GM19193 (cell line): ENCODE data around the gene KERA.

ENCODE experiments used
- POLR2A ChIP-seq: IDR thresholded peaks from 4 replicates; pipeline ENCODE4 v1.6.1; 2011; ENCODE audit not compliant: insufficient read depth, insufficient read length; ENCODE audit errors: extremely low read depth

The KERA gene

DNA sequence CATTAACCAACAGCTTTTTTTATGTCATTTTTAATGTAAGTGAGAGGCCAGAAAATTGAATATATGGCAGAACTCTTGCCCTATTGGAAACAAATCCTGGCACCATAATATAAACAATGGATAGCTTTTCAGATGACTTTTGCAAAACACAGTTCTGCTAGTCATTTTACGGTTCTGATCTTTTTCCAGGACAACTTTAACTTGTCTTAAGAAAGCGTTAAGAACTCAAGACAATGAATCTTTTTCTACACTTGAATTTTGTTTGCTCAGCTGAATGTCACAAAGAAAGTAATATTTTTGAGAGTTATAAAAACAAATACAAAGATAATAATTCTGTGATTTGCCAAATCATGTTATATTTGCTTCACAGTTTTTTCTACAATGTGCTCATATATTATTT is 13.2 kb downstream of the KERA start:
- no peak for TF ChIP-seq POLR2A

- no peak for TF ChIP-seq POLR2A
Measured at GRCh38 chr12:91043408-91043807, 14.4 kb downstream of the KERA start.

- no peak for TF ChIP-seq POLR2A
Measured at GRCh38 chr12:91040096-91040755, 17.6 kb downstream of the KERA start.

DNA sequence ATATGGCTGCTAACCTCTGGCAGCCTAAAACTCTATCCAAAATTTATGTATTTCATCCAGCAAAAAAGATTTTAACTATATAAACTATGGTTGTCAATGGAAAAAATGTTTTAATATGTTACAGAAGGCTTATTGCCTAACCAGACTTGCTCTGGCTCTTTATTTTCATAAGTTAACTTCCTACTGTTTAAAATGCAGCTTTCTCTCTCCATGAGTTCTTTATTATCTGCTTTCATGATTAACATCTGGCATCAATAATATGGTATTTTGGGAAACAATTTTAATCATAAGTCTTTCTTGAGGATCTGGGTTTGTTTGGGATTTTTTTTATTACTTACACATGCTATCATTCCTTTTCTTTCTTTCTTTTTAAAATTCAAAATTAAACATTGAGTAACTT is 20.5 kb downstream of the KERA start:
- no peak for TF ChIP-seq POLR2A

DNA sequence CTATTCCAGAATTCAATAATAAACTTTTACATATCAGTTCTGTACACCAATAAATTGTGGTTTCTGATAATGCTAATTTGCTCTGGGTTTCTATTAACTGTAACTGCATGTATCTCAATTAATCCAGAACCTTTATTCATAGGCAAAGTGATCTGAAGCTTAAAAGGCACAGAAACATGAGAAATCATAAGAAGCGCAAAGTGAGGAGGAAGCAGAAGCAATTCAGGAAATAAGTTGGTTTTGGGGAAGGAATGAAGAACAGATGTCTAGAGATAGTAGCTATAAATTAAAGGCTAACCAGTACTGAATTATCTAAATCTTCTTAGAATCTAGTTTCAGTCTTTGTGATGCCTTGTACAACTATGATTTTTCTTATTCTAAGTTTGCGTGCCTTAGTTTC is 24.6 kb downstream of the KERA start:
- no peak for TF ChIP-seq POLR2A

DNA sequence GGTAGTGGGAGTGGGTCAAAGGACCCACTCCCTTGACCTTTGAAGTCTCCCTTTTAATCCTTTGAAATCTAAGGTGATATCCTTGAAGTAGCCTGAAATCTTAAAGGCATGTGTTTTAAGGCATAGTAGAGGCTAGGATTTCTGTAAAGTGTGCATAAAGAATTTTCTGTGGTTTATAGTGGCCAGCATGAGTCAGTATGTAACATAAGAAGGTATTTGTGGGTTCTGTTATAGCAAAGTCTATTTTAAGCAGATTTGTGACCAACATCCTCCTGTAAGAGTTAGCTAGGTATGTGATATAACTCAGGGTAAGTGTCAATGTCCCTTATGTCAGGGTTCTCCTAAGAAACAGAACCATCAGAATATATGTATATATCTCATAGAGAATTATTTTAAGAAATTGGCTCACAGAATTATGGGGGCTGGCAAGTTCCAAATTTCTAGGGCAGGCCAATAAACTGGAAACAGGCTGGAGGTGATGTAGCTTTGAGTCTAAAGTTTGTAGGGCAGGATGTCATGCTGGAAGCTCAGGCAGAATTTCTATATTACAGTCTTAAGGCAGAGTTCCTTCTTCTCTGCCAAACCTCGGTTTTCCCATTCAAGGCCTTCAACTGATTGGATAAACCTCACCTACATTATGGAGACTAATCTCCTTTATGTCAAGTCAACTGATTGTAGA is 34.4 kb downstream of the KERA start:
- TF ChIP-seq POLR2A: no peak

DNA sequence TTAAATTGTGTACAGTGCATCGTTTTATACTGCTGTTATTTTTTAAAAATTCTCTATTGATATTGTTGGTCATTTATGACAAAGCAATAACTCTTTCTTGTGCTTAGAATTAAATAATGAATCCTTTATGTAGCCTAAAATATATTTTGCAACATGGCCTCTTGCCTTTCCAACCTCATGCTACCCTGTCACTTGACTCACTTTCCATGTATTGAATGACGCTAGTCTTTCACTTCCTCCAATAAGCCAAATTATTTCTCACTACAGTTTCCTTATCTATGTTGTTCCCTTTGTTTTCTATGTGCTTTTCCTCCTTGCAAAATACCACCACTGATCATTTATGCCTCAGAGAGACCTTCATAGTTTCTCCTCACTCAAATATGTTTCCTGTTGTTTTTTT is 36.7 kb downstream of the KERA start:
- no peak for TF ChIP-seq POLR2A

GRCh38 chr12:91019455-91019854 is 38.4 kb downstream of the KERA start:
- no peak for TF ChIP-seq POLR2A

DNA sequence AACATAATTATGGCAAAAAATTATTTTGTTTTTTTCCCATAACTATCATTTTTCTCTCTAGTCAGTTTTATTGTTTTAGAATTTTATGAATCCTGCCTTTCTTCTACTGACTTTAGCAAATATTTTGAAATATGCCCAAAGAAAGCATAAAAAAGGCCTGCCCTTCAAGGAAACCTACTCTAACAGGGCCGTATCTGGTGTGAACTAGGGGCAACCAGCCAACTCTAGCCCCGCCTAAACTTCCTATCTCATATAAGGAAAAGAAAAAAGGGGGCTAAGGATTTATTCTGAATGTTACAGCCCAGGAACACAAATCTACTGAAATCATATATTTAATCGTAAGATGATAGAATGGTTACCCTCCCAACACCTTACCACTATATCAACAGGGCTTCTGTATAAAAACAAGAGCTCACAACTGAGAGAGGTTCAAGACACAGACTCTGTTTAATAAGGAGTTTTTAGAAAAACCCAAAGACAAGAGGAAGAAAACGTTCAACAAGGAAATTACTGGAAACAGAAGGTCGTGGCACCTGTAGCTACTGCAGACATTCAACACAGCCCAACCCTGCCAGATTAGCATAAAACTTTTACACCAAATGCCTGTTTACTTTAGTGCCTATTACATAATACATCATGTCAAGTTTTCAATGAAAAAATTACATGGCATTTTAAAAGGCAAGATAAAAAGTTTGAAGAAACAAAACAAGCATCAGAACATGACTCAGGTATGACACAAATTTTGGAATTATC is 40.1 kb downstream of the KERA start:
- TF ChIP-seq POLR2A: no peak

DNA sequence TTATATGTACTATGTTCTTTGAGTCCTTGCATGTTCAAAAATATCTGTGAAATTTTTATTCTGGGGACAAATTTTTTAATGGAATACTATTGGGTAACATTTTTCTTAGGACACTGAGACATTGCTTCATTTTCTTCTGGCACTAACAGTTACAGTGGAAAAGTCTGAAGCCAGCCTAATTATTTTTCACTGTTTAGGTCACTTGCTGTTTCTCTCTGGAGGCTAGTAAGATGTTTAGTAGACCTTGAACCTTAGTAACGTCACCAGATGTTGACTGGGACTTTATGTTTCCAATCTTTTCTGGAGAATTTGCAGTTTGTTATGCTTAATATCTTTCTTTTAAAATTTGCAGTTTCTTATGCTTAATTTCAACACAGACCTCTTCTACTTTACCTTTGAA is 40.8 kb downstream of the KERA start:
- TF ChIP-seq POLR2A: no peak

DNA sequence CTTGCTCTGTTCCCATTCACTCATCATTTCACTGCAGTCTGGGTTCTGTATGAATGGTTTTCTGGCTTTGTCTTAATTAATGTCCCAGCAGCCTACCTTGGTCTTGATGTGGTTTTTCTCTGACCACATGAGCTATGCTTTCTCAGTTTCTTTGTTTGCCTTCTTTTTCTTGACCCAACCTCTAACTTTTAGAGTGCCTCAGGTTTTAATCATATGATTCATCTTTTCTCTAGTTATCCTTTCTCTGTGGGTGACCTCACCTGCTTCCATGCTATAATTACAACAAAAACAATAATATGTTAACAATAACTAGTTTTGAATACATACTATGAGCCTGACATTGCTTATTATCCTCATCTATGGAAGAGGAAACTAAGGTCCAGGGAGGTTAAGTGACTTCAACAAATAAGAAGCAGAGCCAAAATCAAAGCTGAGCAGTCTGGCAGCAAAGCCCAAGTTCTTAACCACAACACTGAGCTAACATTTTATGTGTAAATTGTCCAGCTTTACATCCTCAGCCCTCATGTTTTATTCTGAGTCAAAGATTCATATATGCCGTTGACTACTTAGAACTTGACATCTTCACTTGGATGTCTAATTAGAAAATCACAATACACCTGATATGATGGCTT is 48.4 kb downstream of the KERA start:
- TF ChIP-seq POLR2A: no peak

GRCh38 chr12:91007531-91008290 is 50.1 kb downstream of the KERA start:
- TF ChIP-seq POLR2A: no peak

- TF ChIP-seq POLR2A: no peak
Measured at GRCh38 chr12:91004872-91005271, 53.0 kb downstream of the KERA start, which contains the start of gene EPYC. Gene EPYC, minus strand, starts transcription at chr12:91004972. Its CDS starts 2,407 bp downstream, at chr12:91002565.

DNA sequence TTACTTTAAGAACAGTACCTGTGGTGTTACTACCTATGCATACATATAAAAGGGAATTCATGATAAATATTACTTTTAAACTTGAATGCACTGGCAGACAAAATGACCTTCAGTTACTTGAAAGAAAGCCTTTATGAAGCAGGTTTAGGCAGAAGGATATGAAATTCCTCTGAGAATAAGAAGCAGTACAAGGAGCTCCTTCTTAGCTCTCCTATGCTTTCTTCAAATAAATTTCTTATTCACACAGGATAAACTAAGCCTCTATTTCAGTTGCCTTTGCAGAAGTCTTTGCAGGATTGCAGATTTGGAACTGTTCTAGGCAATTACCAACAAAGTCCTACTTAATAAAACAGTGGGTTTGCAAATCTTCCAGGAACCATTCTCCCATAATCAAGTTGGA is 54.1 kb downstream of the KERA start:
- TF ChIP-seq POLR2A: no peak

- TF ChIP-seq POLR2A: no peak
Measured at GRCh38 chr12:91001306-91001705, 56.5 kb downstream of the KERA start.
